Endothelial cell of umbilical vein (primary cell): ENCODE results near the gene GRIFIN. TPM values are rescaled to one million over a fixed set of nuclear protein-coding genes. Genes with fewer than 3 reads are reported as not detected.

Experiments
- BruUV-seq: library from RNA; stranded (reverse); fragments of 400-500 nt; replicated peaks from 2 replicates; lab custom pipeline; 2021; lab: Mats Ljungman, UMichigan
- CTCF ChIA-PET: fragments of 300-600, 350-600 bp; sonication (Branson Sonifier 250); formaldehyde crosslinking; loops from one replicate; lab custom pipeline; 2021; ENCODE audit warnings: antibody characterized with exemption, inconsistent platforms; lab: Charles Lee
- POLR2A ChIA-PET: fragments of 300-600, 350-600 bp; sonication (Branson Sonifier 250); formaldehyde crosslinking; loops from one replicate; lab custom pipeline; 2021; ENCODE audit warnings: antibody characterized with exemption, inconsistent platforms; lab: Charles Lee
- DNase-seq: peaks from one replicate; pipeline ENCODE4 v3.0.0-alpha.2; 2011; ENCODE audit warnings: low read depth, low spot score
- FAIRE-seq: peaks from 2 replicates; lab custom pipeline; 2011; peaks lifted over from hg19 to GRCh38; lab: Jason Lieb, UNC
- H2AFZ ChIP-seq: 2 replicates; pipeline ENCODE4 v1.6.0; 2012; ENCODE audit warnings: low read depth, low read length, control low read depth, inconsistent platforms
- H3K27ac ChIP-seq: 2 replicates; pipeline ENCODE4 v1.5.1; 2011; ENCODE audit warnings: low read depth, mild to moderate bottlenecking, control low read depth, low read length, moderate library complexity; ENCODE audit not compliant: insufficient read depth
- H3K27me3 ChIP-seq, 2 experiments: 2 replicates each; pipeline versions ENCODE4 v1.6.0 to v1.6.1; 2011; ENCODE audit warnings: low read length in 2 of 2, mixed read lengths in 1 of 2; ENCODE audit not compliant: control insufficient read depth in 2 of 2, insufficient read depth in 2 of 2
- H3K36me3 ChIP-seq, 2 experiments: 2 replicates in 1 of 2; 3 replicates in 1 of 2; pipeline ENCODE4 v1.5.1; 2011; ENCODE audit warnings: low read length in 2 of 2, mild to moderate bottlenecking in 1 of 2, moderate library complexity in 1 of 2; ENCODE audit not compliant: control insufficient read depth in 2 of 2, insufficient read depth in 2 of 2; ENCODE audit errors: extremely low read depth in 1 of 2
- H3K4me1 ChIP-seq: 3 replicates; pipeline ENCODE4 v1.5.1; 2011; ENCODE audit warnings: mild to moderate bottlenecking, low read length; ENCODE audit not compliant: control insufficient read depth, insufficient read depth; ENCODE audit errors: extremely low read depth
- H3K4me2 ChIP-seq: 2 replicates; pipeline ENCODE4 v1.6.1; 2011; ENCODE audit warnings: low read length, control low read depth, mixed read lengths; ENCODE audit not compliant: insufficient read depth
- H3K4me3 ChIP-seq, 3 experiments: fragments of 200-600 bp in 1 of 3; sonication (generic), shearing (Covaris generic) in 1 of 3; replicated peaks in 1 of 3; 2 replicates each; pipeline ENCODE4 v1.5.1; 2011 to 2016; ENCODE audit warnings: control low read depth in 3 of 3, low read length in 3 of 3, mild to moderate bottlenecking in 2 of 3, inconsistent platforms in 1 of 3, low read depth in 1 of 3, moderate library complexity in 1 of 3; ENCODE audit not compliant: insufficient read depth in 1 of 3
- H3K79me2 ChIP-seq: 2 replicates; pipeline ENCODE4 v1.6.0; 2012; ENCODE audit warnings: low read length, inconsistent platforms; ENCODE audit not compliant: control insufficient read depth, insufficient read depth
- H3K9ac ChIP-seq: replicated peaks from 2 replicates; pipeline ENCODE3; 2011; ENCODE audit warnings: low read length, control low read depth; ENCODE audit not compliant: insufficient read depth; ENCODE audit errors: extremely low read depth
- H3K9me1 ChIP-seq: replicated peaks from 3 replicates; pipeline ENCODE4 v1.6.0; 2011; ENCODE audit warnings: mild to moderate bottlenecking, low read length; ENCODE audit not compliant: control insufficient read depth, insufficient read depth; ENCODE audit errors: extremely low read depth
- H3K9me3 ChIP-seq: replicated peaks from 2 replicates; pipeline ENCODE4 v1.5.1; 2012; ENCODE audit warnings: low read length, inconsistent platforms; ENCODE audit not compliant: control insufficient read depth, insufficient read depth
- H4K20me1 ChIP-seq: replicated peaks from 2 replicates; pipeline ENCODE3; 2011; ENCODE audit warnings: mild to moderate bottlenecking, low read length; ENCODE audit not compliant: control insufficient read depth, insufficient read depth; ENCODE audit errors: extremely low read depth
- EZH2 ChIP-seq: IDR thresholded peaks from 2 replicates; pipeline ENCODE4 v1.6.1; 2012; ENCODE audit warnings: borderline replicate concordance, low read depth, mild to moderate bottlenecking, moderate library complexity, low read length, inconsistent platforms; ENCODE audit not compliant: severe bottlenecking
- FOS ChIP-seq: IDR thresholded peaks from 2 replicates; pipeline ENCODE4 v1.6.1; 2011; ENCODE audit warnings: mild to moderate bottlenecking, low read length, moderate library complexity, borderline replicate concordance; ENCODE audit not compliant: insufficient read depth
- GATA2 ChIP-seq: IDR thresholded peaks from 2 replicates; pipeline ENCODE4 v1.7.0; 2011; ENCODE audit warnings: low read depth, mild to moderate bottlenecking, moderate library complexity, mixed read lengths, low read length; ENCODE audit not compliant: insufficient read length, insufficient read depth
- JUN ChIP-seq: IDR thresholded peaks from 2 replicates; pipeline ENCODE4 v1.6.1; 2011; ENCODE audit warnings: borderline replicate concordance, low read depth; ENCODE audit not compliant: insufficient read length, insufficient read depth
- MAX ChIP-seq: IDR thresholded peaks from 2 replicates; pipeline ENCODE4 v1.6.1; 2011; ENCODE audit not compliant: insufficient read depth, insufficient read length
- MYC ChIP-seq: IDR thresholded peaks from one replicate; pipeline ENCODE4 v1.6.1; 2011; ENCODE audit warnings: mild to moderate bottlenecking, low read depth, low read length
- POLR2A ChIP-seq: IDR thresholded peaks from 2 replicates; pipeline ENCODE4 v1.6.1; 2012; ENCODE audit warnings: low read depth, mild to moderate bottlenecking, control low read depth, low read length
- POLR2AphosphoS5 ChIP-seq: IDR thresholded peaks from 2 replicates; pipeline ENCODE4 v1.6.1; 2012; ENCODE audit warnings: low read depth, mild to moderate bottlenecking, control low read depth, low read length, moderate library complexity; ENCODE audit not compliant: insufficient read depth
- dilution Hi-C: fragments of 300-500 bp; cut with MboI; formaldehyde crosslinking; loops from one replicate; pipeline ENCODE4 v1.15.0; 2019; ENCODE audit warnings: low sequenced_read_pairs; ENCODE audit not compliant: extremely low pct_ligation_motif_present
- intact Hi-C: fragments of 100-400 bp; cut with micrococcal nuclease; formaldehyde crosslinking; loops from one replicate; pipeline ENCODE4 v1.10.0; 2022
- polyA plus RNA-seq, 4 experiments: library from polyadenylated mRNA; depleted of rRNA in 3 of 4; stranded (reverse) in 3 of 4; unstranded in 1 of 4; fragments of >200 nt; gene quantifications; 2 replicates each; pipeline versions ENCODE4 v1.2.1 to v1.2.3, GENCODE V29; 2011 to 2012; ENCODE audit warnings: missing spikeins in 1 of 4
- total RNA-seq: library from RNA; stranded (reverse); gene quantifications from 2 replicates; pipeline ENCODE4 v1.2.3, GENCODE V29; 2021
- TF ChIP-seq, protein P1 (sequence below), 2 donors: IDR thresholded peaks; 1 replicate in 1 of 2; 2 replicates in 1 of 2; pipeline ENCODE4 v1.5.1; 2011; ENCODE audit warnings: low read length in 2 of 2, mild to moderate bottlenecking in 2 of 2, moderate library complexity in 2 of 2, control low read depth in 1 of 2, inconsistent platforms in 1 of 2, low read depth in 1 of 2; ENCODE audit not compliant: insufficient read depth in 1 of 2; ENCODE audit errors: extremely low read depth in 1 of 2

The GRIFIN gene
- total and polyA plus RNA-seq, 2 donors (not counting 3 experiments of a cell fraction or from before 2014, with no cell fraction given), result not detected

DNA sequence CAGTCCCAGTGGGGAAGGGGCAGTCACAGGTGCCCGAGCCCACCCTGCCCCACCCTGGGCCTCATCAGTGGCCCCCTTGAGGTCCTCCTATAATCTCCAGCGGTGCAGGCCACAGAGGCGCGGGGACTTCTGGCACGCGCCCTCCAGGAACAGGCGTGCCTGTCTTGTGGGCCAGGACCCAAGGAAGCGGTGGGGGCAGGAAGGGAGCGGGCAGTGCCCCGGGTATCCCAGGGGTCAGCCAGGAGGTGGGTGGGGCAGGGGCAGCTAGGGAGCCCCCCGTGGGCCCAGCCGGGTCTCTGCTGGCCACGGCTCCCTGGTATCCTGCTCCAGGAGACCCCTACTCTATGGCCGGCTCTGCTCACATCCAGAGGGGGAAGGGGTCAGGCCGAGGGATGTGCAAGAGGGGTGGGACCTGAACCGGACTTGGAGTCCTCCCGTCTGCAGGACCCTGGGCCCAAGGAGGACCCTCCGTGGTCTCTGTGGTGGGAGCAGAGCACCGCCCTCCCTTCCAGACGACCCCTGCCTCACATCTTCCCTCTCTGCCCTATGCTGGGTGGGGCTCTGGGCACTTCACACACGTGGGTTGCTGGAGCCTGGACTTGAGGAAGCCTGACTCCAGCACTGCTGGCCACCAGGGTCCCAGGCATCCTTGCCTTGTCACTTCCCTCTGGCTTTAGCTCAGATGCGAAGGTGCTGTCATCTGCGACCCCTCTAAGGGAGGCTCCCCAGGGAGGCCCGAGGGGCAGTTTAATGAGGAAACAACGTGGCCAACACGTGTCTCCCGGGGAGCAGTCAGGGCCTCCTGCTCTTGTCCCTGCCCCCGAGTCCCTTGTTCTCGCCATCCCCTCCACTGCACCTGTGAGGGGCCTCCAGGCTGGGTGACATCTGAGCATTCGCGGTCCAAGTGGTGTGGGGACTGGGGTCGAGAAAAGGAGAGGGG, 18.3 kb upstream of the GRIFIN start:
- Histone ChIP-seq H3K4me1 (no peaks in the 10 kb centered on the region), H3K27ac (no peak overlapping the region), H3K9me1 (no peaks in the 10 kb centered on the region), H3K27me3 (no peaks in the 10 kb centered on the region), H3K4me3 (no peak overlapping the region), H3K9me3 (no peaks in the 10 kb centered on the region), H4K20me1 (no peaks in the 10 kb centered on the region), H3K79me2 (no peaks in the 10 kb centered on the region), H3K4me2 (no peak overlapping the region), H2AFZ (no peak overlapping the region), H3K9ac (no peak overlapping the region), H3K36me3 (no peaks in the 10 kb centered on the region)
- TF ChIP-seq EZH2, result no peak
- TF ChIP-seq MAX, result no peak
- TF ChIP-seq GATA2, result no peak
- TF ChIP-seq POLR2AphosphoS5, result no peak
- TF ChIP-seq JUN, result no peak
- TF ChIP-seq MYC, result no peak
- TF ChIP-seq, protein P1, sequence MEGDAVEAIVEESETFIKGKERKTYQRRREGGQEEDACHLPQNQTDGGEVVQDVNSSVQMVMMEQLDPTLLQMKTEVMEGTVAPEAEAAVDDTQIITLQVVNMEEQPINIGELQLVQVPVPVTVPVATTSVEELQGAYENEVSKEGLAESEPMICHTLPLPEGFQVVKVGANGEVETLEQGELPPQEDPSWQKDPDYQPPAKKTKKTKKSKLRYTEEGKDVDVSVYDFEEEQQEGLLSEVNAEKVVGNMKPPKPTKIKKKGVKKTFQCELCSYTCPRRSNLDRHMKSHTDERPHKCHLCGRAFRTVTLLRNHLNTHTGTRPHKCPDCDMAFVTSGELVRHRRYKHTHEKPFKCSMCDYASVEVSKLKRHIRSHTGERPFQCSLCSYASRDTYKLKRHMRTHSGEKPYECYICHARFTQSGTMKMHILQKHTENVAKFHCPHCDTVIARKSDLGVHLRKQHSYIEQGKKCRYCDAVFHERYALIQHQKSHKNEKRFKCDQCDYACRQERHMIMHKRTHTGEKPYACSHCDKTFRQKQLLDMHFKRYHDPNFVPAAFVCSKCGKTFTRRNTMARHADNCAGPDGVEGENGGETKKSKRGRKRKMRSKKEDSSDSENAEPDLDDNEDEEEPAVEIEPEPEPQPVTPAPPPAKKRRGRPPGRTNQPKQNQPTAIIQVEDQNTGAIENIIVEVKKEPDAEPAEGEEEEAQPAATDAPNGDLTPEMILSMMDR (IDR thresholded peaks at IDR 0.05; ENCODE audit: extremely low read depth in 1 of 2, insufficient read depth in 1 of 2, low read depth in 1 of 2, low read length in 2 of 2), result no peak
- no peak for TF ChIP-seq POLR2A
- TF ChIP-seq FOS, result no peak
- FAIRE-seq (no peak), DNase-seq (no peak)
- dilution Hi-C loops, result no loop called here
- ChIA-PET POLR2A (no interaction called here), CTCF (no interaction called here)
- no TSS peak for BruUV-seq
- intact Hi-C loops, result no loop called here
